ENCODE results near the gene PECR.

DNA sequence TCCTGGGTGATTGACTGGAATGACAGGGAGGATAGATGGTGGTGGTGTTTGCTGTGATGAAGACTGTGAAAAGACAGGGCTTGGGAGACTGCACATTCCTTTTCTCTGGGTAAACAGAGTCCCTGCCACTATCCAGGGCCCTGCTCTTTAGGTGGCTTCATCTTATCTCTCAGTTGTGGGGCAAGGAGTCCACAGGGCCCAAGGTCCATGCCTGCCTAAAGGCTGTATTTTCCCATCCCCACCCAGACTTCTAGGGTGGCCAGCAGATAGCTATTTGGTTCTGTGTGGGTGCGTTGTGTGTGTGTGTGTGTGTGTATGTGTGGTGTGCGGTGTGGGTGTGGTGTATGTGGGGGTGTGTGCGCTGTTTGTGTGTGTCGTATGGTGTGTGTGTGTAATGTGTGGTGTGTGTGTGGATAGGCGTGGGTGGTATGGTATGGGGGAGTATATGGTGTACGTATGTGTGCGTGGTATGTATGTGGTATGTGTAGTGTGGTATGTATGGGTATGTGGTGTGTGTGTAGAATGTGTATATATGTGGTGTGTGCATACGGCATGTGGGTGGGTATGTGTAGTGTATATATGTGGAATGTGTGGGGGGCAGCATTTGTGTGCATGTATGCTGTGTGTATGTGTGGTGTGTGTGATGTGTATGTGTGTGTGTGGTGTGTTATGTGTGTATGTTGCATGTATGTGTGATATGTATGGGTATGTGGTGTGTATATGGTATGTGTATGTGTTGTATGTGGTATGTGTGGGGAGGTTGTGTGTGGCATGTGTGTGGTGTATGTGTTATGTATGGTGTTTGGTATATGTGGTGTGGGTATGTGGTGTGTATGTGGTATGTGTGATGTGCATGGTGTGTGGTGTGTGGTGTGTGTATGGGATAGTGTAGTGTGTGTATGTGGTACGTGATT, 17.1 kb upstream of the PECR start:
- TF ChIP-seq EZH2 (IDR thresholded peaks at IDR 0.05) (no peak), POLR2AphosphoS5 (IDR thresholded peaks at IDR 0.05; ENCODE audit: borderline replicate concordance, low read depth, low read length) (no peak)
